H1 (cell line): ENCODE results near the gene SKIDA1. TPM values are rescaled to one million over a fixed set of nuclear protein-coding genes. Genes with fewer than 3 reads are reported as not detected.

Experiments
- CHD7 ChIP-seq: fragments of 300-600 bp; sonication (generic); IDR thresholded peaks from 2 replicates; pipeline ENCODE4 v1.7.1; 2012; ENCODE audit warnings: low read length, moderate library complexity, mild to moderate bottlenecking, inconsistent platforms; ENCODE audit not compliant: insufficient replicate concordance
- polyA plus RNA-seq, 7 experiments: library from polyadenylated mRNA; depleted of rRNA in 3 of 7; stranded (reverse) in 5 of 7; unstranded in 2 of 7; fragments of >200 nt in 5 of 7; fragments of 200-250 nt in 2 of 7; gene quantifications; 1 replicate in 5 of 7; 2 replicates in 1 of 7; 4 replicates in 1 of 7; pipeline versions ENCODE4 v1.2.1 to v1.2.3, GENCODE V29; 2011 to 2013; ENCODE audit warnings: missing spikeins in 2 of 7, mixed read lengths in 2 of 7
- total RNA-seq: library from RNA; stranded (reverse); fragmentation: NEBNext Ultra II Directional; extraction: Animal tissue kit (Norgen Biotek cat#: 25700); gene quantifications from 2 replicates; pipeline ENCODE4 v1.2.1, GENCODE V29; 2021

The SKIDA1 gene
- total and polyA plus RNA-seq, 2 of the 8 experiments (the other 6 are each of a cell fraction or from before 2014, with no cell fraction given): 1.5 to 8.0 TPM

GRCh38 chr10:21518641-21519396, 6.7 kb downstream of the SKIDA1 start (continued):
- TF ChIP-seq CHD7: peak; percentile 60
